CD4-positive, alpha-beta T cell treated with Interleukin-15 for 1 hour (primary cell): ENCODE measurements around the gene DDX1.

Experiments
- DNase-seq: peaks from one replicate; pipeline ENCODE4 v3.0.0-alpha.2; 2020

DDX1 gene

DNA sequence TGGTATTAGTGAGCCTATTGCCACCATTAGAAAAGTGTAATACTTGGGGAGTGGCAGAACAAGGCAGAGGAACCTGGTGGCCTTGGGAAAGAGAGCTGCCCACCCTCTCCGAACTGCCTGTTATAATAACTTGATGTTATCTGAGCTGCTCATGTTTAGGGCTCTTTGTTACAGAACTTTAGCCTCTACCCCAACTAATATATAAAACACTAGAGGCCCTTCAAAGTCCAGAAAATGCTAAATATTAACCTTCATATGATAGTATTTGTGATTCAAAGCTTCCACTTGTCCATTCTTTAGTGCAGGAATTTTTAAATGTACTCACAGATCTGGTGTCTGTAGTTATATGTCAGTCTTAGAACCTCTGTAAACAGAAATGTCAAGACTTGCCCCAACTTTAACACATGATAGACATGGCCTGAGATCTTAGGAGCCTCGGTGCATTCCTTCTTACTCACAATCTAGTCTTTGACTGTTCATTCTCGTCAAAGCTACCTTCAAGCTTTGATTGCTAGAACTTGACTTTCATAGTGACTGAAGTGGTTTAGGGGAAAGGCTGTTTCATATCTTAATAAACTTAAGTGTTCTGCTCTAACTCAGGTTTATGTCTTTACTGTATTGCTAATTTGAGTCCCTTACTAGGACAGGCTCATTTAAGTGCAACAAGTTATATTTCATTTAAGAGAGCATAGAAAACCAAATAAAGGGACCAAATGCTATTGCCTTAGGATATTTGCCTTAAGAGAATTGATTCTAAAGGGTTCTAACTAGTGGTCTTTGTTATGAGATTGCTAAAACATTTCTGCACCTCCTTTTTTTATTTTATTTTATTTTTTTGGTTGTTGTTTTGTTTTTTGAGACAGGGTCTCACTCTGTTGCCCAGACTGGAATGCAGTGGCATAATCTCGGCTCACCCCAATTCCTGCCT lies 41.6 kb downstream of the DDX1 start:
- no peak for DNase-seq

DNA sequence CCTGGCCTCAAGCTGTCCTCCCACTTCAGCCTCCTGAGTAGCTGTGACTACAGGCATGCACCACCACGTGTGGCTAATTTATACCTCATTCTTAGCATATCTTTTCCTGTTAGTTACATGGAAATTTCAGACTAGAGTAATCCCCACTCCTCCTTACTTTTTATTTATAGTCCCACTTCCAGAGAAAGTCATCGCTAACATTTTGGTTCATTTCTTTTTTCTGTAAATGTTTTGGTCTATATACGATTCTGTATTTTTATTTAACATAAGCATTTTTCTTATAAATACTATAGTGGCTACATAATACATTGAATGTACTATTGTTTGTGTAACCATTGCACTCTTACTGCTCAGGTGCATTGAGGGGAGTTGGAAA lies 42.3 kb downstream of the DDX1 start:
- no peak for DNase-seq

DNA sequence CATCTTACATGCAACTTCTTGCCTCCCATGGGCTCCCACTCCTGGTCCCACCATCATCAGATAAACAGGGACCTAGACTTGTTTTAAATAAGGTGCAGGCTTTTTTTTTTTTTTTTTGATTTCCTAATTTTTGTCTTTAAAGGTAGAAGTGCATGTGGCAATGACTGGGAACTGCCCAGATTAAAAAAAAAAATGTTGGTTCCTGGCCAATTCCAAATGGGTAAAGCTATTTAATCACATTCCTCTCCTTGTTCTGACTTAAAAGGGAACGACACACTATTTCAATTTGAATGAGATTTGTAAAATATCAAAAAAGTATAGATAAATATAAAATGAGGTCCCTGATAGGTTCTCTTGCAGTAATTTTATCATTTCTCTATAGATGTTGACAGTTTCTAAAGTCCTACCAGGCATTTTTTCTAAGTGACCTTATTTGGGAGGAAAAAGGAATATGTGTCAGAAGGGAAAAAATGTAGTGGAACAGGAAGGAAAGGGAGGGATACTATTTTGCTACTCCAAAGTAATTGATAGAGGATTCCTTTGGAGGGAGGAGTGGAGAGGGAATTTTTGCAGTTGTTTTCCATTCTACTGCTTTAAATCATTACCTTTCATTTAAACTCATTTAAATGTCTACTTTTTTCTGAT lies 43.3 kb downstream of the DDX1 start:
- DNase-seq = no peak

DNA sequence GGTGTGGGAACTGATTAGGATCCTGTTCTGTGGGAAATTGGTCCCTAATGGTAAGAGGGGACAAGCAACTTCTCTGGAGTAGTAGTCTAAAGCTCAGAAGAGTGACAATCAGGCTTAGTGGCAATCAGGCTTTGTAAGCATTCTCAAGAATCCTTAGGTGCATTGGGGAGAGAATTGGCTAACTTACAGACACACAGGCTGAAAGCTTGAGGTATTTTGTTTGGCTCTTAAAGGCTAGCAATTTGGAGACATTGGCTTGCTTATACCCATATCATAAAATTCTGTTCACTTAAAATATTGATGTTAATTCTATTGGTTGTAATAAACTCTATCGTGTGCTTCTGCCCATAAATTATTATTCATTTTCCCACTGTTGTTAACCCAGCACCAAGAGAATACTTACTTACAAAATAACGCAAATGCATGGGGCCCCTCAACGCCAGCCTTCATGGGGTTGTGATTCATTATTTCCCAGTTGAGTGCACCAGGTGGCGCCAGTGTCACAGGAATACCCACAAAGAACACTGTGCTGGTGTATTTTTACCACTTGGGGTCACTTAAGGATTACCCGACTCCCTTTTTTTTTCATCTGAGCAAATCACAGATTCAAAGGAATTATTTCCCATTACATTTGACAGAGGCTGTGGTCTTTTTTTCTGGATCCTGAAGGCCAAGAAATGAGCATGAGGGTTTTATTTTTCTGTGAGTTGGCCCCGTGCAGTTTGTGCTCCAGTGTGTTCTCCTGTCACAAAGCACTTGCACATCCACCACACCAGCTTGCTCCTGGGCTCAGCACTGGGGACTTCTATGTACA lies 45.5 kb downstream of the DDX1 start:
- peak; percentile 45 for DNase-seq

DNA sequence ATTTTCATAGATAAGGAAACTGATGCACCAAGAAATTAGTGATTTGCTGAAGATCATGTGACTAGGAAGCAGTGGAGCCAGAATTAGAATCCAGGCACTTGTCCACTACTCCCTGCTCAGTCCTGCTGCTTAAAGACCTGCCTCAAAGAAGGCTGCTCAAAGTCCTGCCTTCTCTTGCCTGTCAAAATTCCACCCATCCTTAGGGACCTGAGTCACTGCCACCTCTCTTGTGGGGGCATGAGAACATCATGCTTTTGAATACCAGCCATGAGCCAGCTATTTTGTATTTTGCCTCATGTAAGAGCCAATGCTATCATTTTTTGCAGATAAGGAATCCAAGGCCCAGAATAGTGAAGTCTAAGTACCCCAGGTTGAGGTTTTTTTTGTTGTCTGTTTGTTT lies 47.1 kb downstream of the DDX1 start:
- DNase-seq = no peak

DNA sequence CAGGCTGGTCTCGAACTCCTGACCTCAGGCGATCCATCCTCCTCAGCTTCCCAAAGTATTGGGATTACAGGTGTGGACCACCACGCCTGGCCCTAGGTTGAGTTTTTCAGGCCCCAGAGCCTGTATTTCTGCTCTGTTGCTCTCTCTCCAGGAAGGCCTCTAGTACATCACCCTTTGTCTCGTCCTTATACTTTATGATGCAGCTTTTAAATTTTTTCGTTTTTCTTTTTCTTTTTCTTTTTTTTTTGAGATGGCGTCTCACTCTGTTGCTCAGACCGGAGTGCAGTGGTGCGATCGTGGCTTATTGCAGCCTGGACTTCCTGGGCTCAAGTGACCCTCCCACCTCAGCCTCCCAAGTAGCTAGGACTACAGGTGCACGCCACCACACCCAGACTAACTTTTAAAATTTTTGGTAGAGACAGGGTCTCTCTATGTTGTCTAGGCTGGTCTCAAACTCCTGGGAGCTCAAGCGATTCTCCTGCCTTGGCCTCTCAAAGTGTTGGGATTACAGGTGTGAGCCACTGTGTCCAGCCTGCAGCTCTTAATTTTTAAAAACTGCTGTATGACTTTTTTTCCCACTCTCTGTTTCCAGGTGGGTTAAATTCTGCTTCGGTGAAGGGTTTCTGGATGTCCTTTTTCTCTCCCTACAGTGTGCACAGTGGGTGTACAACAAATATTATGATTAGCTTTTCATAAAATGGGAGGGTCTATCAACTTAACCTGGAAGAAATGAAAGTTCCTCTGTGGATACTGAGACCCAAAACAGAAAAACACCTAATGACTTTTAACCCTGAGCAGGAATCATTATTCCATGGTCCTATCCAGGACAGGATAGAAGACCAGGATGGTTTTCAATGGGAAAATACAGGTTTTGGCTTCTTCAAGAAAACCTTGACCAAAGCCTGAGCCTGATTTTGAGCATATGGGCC lies 47.9 kb downstream of the DDX1 start:
- DNase-seq = no peak

DNA sequence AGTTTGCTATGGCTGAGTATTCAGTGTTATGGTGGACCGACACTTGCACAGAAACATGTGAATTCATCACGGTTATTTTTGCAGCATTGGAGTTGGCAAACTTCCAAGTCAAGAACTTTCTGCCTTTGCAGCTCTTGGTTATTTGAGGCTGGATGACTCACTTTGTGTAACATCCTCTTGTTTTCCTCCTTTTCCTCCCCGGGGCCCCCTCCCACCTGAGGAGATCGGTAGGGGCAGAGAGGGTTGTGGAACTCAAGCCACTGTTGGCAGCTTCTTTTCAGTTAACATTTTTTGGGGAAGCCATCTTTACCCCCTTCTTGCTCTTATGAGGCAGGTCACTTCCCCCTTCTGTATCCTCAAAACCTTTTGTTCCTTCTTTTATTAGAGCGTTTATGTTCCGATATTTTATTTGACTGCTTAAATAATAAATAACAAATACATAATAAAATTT lies 48.6 kb downstream of the DDX1 start:
- DNase-seq = no peak

DNA sequence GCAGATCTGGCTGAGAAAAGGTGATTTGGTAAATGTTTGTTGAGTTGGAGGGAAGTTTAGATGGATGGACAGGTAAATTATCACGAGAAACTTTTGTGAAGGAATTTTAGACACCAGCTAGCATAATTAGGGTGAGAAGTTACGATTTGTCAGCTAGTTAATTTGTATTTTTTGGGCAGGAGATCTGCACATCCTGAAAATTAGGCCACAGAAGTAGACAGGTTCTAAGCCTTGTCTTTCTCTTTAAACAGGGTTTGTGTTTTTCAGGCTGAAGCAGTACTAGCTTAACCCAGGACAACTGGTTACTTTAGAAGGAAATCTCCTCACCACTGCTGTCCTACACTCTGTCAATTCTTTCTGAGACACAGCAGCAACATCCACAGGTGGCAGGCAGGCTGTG lies 49.1 kb downstream of the DDX1 start:
- DNase-seq = no peak

DNA sequence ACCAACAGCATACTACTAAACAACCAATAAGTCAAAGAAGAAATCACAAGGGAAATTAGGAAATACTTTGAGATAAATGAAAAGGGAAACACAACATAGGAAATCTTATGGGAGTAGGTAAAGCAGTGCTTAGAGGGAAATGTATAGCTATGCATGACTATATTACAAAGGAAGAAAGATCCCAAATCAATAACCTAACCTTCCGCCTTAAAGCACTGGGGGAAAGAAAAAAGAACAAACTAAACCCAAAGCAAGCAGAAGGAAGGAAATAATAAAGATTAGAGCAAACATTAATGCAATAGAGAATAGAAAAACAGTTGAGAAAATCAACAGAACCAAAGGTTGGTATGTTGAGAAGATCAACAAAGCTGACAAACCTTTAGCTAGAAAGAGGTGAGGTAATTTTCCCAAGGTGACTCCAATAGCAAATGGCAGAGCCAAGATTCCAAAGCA lies 49.9 kb downstream of the DDX1 start:
- DNase-seq = no peak

DNA sequence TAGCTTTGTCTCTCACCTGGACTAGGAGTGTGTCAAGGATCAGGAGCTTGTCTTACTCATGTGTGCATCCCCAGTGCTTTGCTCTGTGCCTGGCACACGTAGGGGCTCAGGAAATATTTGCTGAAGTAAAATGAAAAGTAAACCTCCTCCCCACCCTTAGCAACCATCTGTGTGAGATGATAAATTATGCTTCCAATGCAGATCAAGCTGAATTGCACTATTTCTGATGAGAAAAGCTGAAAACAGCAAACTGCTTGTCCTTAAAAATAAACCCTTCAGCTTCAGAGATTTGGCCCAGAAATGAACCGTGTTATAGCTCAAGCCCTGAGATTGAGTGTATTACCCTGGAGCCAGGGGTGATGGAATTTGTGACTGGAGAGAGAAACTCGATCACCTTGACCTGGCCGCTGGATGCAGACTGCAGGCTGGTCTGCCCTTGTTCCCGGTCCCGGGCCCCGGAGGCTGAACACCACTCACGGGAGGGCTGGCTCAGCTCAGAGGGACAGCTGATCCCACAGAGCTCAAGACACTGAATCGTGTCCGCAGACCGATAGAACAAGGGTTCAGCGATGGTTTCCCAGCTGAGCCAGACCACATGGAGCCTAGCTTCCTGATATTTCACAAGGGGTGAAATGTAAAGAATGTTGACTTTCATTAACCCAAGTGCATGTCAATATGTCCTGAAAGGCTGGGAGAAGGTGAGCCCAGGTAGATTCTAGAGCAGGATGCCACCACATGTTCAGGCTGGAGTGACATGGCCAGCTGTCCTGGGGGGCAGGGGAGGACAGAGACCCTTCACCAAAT lies 50.5 kb downstream of the DDX1 start:
- no peak for DNase-seq

DNA sequence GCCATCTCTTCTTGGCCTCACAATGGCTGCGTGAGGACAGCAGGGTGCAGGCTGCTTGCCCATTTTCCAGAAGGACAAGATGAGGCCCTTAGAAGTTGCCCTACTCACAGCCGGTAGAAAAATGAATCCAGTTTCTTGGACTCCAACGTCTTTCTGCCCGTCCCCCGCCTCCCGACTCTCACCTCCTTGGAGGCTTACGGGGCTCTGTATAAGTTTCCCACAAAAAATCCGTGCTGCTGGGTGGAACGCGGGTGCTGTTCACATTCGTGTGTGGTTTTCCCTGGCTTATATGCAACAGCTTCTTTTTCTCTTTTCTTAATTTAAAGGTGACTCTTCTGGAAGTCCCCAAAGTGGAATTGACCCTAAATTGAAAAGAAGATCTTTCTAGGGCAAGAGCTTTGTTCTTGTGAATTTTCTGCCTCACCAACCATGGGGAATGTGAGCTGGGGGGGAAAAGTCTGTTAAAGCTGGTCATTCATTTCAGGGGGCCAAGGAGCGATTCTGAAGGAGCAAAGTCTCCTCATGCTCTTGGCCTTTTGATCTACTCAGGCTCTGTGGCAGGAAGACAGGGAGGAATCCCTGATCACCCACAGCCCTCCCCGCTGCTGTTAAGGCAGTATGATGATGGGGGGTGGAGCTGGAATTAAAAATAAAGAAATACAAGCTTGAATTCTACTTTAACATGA lies 51.3 kb downstream of the DDX1 start:
- no peak for DNase-seq

DNA sequence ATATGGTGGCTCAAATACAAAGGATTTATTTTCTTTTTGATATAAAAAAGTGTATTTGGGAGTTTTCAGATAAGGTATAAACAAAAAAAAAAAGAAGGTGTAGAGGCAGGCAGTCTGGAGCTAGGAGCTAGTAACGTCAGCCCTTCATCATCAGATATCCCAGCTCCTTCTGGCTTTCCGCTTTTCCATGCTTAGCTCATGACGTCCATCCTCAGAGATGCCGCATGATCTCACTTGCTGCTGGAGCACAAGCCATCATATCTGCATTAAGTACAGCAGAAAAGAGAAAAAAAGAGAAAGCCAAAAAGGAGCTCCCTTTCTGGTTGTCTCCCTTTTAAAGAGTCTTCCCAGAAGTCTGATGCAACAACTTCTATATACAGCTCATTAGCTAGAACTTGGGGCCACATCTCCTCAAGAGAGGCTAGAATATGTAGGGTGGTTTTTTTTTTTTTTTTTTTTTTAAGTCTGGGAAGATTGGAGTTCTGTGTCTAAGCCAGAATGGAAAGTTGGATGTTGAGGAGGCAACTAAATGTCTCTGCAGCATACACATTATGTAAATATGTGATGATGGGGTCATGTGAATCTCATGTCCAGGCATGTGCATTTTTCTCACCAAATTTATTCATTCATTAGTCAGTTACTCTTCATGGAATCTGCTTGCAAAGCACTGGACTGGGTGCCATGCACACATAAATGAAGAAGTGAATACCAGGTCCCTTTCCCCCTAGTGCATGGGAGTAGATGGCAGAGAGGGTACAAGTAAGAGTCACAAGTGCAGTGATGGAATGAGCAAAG lies 52.3 kb downstream of the DDX1 start:
- no peak for DNase-seq

DNA sequence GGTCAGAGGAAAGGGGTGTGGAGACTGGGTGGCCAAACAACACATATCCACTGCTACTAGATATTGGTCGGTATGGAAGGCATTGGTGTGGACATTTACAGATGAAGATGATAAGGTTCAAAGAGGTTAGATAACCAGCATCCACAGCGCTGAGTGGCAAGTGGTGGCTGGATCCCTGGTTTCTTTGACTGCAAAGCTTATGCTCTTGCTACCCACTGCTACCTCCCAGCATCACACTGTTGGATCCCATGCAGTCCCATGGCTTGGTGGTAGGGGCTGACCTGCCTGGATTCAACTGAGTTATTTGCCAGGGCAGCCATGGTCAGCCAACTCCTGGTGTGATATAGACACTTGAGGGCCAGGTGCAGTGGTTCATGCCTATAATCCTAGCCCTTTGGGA lies 53.6 kb downstream of the DDX1 start:
- no peak for DNase-seq

DNA sequence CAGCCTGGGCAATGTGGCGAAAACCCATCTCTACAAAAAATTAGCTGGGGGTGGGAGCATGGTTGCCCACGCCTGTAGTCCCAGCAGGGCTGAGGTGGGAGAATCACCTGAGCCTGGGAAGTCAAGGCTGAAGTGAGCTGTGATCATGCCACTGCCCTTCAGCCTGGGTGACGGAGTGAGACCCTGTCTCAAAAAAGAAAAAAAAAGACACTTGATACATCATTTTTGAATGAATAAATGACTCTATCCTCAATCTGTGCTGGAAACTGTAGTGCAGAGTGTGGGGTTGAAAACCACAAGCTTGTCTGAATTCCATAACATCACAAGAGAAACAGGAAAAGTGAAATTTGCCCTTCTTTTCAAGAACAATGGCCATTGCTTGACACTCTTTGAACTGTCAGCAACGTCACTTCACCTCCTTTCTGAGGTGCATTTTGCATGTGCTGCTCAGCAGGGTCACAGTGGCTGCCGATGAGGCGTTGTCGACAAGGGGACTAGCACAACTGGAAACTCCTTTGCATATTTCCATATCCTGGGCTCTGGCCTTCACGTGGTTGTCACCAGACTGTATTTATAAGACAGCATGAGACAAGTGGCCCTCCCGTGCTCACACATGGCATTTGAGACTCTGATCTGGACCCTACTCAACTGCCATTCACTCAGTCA lies 54.2 kb downstream of the DDX1 start:
- DNase-seq = no peak

DNA sequence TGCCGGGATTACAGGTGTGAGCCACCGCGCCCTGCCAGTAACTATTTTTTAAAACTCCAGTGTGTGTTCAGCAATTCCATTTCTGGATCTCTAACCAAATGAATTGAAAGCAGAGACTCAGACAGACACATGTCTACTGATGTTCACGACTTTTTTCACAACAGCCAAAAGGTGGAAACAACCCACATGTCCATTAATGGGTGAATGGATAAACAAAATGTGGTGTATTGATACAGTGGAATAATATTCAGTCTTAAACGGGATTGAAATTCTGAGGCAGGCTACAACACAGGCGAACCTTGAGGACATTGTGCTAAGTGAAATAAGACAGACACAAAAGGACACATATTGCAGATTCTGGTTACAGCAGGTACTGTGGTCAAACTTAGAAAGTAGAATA lies 55.0 kb downstream of the DDX1 start:
- DNase-seq = no peak

DNA sequence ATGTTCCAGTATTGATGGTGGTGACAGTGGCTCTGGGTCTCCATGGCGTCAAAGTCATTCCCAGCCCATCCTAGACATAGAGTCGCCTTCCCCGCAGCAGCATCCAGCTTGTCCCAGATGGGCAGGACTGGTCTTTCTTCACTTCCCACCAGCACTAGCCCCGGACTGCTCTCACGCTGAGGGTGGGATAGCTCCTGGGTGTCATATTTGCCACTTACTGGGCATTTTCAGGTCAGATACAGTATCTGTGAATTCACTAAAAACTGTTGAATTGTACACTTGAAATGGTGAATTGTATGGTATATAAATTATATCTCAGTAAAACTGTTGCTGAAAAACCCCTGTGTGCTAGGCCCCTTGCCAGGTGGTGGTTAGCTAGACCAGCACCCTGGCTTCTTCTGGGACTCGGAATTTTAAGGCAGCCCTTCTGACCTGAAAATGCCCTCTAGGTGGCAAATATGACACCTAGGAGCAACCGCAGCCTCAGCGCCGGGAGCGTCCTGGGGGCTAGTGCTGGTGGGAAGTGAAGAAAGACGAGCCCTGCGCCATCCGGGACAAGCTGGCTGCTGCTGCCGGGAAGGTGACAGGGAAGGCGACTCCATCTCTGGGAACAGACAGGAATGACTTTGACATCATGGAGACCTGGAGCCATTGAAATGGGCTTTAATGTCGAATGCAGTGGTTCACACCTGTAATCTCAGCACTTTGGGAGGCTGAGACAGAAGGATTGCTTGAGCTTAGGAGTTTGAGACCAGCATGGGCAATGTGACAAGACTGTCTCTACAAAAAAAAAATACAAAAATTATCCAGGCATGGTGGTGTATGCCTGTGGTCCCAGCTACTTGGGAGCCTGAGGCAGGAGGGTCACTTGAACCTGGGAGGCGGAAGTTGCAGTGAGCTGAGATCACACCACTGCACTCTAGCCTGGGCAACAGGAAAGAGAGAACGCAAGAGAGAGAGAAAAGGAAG lies 56.2 kb downstream of the DDX1 start:
- DNase-seq = no peak

DNA sequence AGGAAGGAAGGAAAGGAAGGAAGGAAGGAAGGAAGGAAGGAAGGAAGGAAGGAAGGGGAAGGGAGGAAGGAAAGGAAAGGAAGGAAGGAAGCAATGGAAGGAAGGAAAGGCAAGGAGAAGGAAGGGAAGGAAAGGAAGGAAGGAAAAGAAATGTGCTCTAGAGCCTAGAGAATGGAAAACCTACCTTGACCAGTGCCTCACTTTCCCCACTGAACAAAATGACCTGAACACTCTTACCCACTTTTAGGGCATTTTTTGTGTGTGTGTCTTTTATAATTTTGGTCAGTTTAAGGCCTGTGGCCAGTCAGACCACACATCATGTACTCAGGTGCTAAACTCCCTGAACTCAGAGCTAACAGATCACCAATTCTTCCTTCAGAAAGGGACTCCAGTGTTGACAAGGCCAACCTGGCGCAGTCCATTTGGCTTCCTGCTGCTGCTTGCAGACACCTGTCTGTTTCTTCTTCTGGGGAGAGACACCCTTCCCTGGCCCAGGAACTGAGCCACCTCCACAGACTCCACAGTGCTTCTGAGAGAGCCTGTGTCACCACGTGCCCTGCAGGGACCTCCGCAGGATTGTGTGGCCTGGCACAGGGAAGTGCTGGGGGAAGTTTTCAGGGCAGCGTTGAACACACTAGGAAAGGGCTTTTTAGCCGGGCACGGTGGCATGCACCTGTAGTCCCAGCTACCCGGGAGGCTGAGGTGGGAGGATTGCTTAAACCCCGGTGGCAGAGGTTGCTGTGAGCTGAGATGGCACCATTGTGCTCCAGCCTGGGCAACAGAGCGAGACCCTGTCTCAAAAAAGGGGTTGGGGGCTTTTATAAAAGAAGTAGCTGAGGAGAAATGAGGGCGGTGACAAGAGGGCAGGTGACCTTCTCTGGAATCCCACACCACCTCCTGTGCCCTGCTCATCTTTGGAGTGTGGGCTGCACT lies 57.2 kb downstream of the DDX1 start:
- DNase-seq = no peak
